HepG2 (cell line): Measurements from ENCODE around the gene TIMM9. TPM values are rescaled to one million over a fixed set of nuclear protein-coding genes. Genes with fewer than 3 reads are reported as not detected.

Experiments used
- BCL6 ChIP-seq: IDR thresholded peaks from 2 replicates; pipeline ENCODE4 v1.6.1; 2016; ENCODE audit warnings: missing genetic modification reagents, missing compliant biosample characterization
- CREBL2 ChIP-seq: sonication (generic); formaldehyde crosslinking; IDR thresholded peaks from 2 replicates; pipeline ENCODE4 v1.8.1; 2023; ENCODE audit warnings: missing genetic modification reagents, mild to moderate bottlenecking, borderline replicate concordance
- FIP1L1 ChIP-seq: fragments of 200-400 bp; formaldehyde crosslinking; IDR thresholded peaks from 2 replicates; pipeline ENCODE4 v1.6.1; 2018; ENCODE audit warnings: low read depth, mild to moderate bottlenecking, low read length, moderate library complexity, borderline replicate concordance; ENCODE audit not compliant: insufficient read depth
- HNF4G ChIP-seq, 2 experiments: sonication (generic) in 1 of 2; formaldehyde crosslinking in 1 of 2; IDR thresholded peaks; 2 replicates each; pipeline versions ENCODE4 v1.4.0 to v1.6.1; 2011 to 2020; ENCODE audit warnings: borderline replicate concordance in 2 of 2, low read depth in 2 of 2, mild to moderate bottlenecking in 2 of 2, low read length in 1 of 2, missing genetic modification reagents in 1 of 2, moderate library complexity in 1 of 2
- HNRNPLL ChIP-seq: fragments of 200-400 bp; formaldehyde crosslinking; IDR thresholded peaks from 2 replicates; pipeline ENCODE4 v1.6.1; 2017; ENCODE audit warnings: mild to moderate bottlenecking, low read depth, low read length; ENCODE audit not compliant: poor library complexity, severe bottlenecking
- IRF1 ChIP-seq: sonication (generic); formaldehyde crosslinking; IDR thresholded peaks from 2 replicates; pipeline ENCODE4 v1.4.0; 2020; ENCODE audit warnings: low read depth, mild to moderate bottlenecking, missing genetic modification reagents
- KMT2B ChIP-seq: IDR thresholded peaks from 2 replicates; pipeline ENCODE4 v1.6.1; 2016; ENCODE audit warnings: missing genetic modification reagents, missing compliant biosample characterization
- MIXL1 ChIP-seq: IDR thresholded peaks from 2 replicates; pipeline ENCODE4 v1.6.1; 2016
- NFYC ChIP-seq: IDR thresholded peaks from 2 replicates; pipeline ENCODE4 v1.6.1; 2016; ENCODE audit warnings: missing genetic modification reagents, missing compliant biosample characterization
- NR3C1 ChIP-seq: sonication (generic); formaldehyde crosslinking; IDR thresholded peaks from 2 replicates; pipeline ENCODE4 v1.4.0; 2020; ENCODE audit warnings: missing genetic modification reagents
- POLR2AphosphoS5 ChIP-seq: IDR thresholded peaks from 2 replicates; pipeline ENCODE4 v1.6.1; 2012; ENCODE audit warnings: low read depth, low read length
- SMYD3 ChIP-seq: sonication (generic); formaldehyde crosslinking; IDR thresholded peaks from 2 replicates; pipeline ENCODE4 v1.8.1; 2023; ENCODE audit warnings: mild to moderate bottlenecking, missing genetic modification reagents
- TRIM24 ChIP-seq: sonication (generic); formaldehyde crosslinking; IDR thresholded peaks from 2 replicates; pipeline ENCODE4 v1.8.0; 2022; ENCODE audit warnings: mild to moderate bottlenecking, missing genetic modification reagents
- TSC22D2 ChIP-seq: sonication (generic); formaldehyde crosslinking; IDR thresholded peaks from 2 replicates; pipeline ENCODE4 v1.5.1; 2020; ENCODE audit warnings: missing genetic modification reagents, mild to moderate bottlenecking, borderline replicate concordance
- ZC3H13 ChIP-seq: sonication (generic); formaldehyde crosslinking; IDR thresholded peaks from 2 replicates; pipeline ENCODE4 v1.8.1; 2023; ENCODE audit warnings: mild to moderate bottlenecking, missing genetic modification reagents, moderate library complexity
- ZNF430 ChIP-seq: sonication (generic); formaldehyde crosslinking; IDR thresholded peaks from 2 replicates; pipeline ENCODE4 v1.9.0; 2021; ENCODE audit warnings: mild to moderate bottlenecking, missing genetic modification reagents
- ZNF564 ChIP-seq: sonication (generic); formaldehyde crosslinking; IDR thresholded peaks from 2 replicates; pipeline ENCODE4 v1.8.1; 2023; ENCODE audit warnings: mild to moderate bottlenecking, missing genetic modification reagents
- ZNF770 ChIP-seq: sonication (generic); formaldehyde crosslinking; IDR thresholded peaks from 2 replicates; pipeline ENCODE4 v1.5.0; 2020; ENCODE audit warnings: mild to moderate bottlenecking, missing genetic modification reagents
- polyA plus RNA-seq, 8 experiments: library from polyadenylated mRNA; depleted of rRNA in 3 of 8; stranded (reverse) in 7 of 8; unstranded in 1 of 8; fragments of >200 nt; fragmentation: Illumina TruSeq in 4 of 8; extraction: Trizol in 4 of 8; gene quantifications; 2 replicates each; pipeline versions ENCODE4 v1.2.1 to v1.2.3, GENCODE V29; 2011 to 2016; ENCODE audit warnings: low read depth in 4 of 8, missing spikeins in 1 of 8, mixed read lengths in 1 of 8; ENCODE audit not compliant: insufficient read depth in 1 of 8
- total RNA-seq, 5 experiments: library from RNA; depleted of rRNA; stranded (reverse); fragments of >200 nt; fragmentation: Illumina TruSeq; extraction: Trizol; gene quantifications; 2 replicates each; pipeline ENCODE4 v1.2.3, GENCODE V29; 2016; ENCODE audit warnings: low read depth in 1 of 5
- TF ChIP-seq, protein P1 (sequence below): sonication (generic); formaldehyde crosslinking; IDR thresholded peaks from 2 replicates; pipeline ENCODE4 v1.4.0; 2020; ENCODE audit warnings: missing genetic modification reagents
- TF ChIP-seq, protein P2 (sequence below): sonication (generic); formaldehyde crosslinking; IDR thresholded peaks from 2 replicates; pipeline ENCODE4 v1.4.0; 2020; ENCODE audit warnings: low read depth, mild to moderate bottlenecking, missing genetic modification reagents
- TF ChIP-seq, protein P3 (sequence below): sonication (generic); formaldehyde crosslinking; IDR thresholded peaks from 2 replicates; pipeline ENCODE4 v1.5.1; 2020; ENCODE audit warnings: missing genetic modification reagents, mild to moderate bottlenecking, borderline replicate concordance
- TF ChIP-seq, protein P4 (sequence below): sonication (generic); formaldehyde crosslinking; IDR thresholded peaks from 2 replicates; pipeline ENCODE4 v1.4.0; 2020; ENCODE audit warnings: mild to moderate bottlenecking, missing genetic modification reagents

The TIMM9 gene
- total and polyA plus RNA-seq, 2 of the 13 experiments (the other 11 are each of a cell fraction or from before 2014, with no cell fraction given), result 30.5 to 42.5 TPM

GRCh38 chr14:58426670-58427280, 556 bp downstream of the TIMM9 start (continued):
- TF ChIP-seq, protein P1, sequence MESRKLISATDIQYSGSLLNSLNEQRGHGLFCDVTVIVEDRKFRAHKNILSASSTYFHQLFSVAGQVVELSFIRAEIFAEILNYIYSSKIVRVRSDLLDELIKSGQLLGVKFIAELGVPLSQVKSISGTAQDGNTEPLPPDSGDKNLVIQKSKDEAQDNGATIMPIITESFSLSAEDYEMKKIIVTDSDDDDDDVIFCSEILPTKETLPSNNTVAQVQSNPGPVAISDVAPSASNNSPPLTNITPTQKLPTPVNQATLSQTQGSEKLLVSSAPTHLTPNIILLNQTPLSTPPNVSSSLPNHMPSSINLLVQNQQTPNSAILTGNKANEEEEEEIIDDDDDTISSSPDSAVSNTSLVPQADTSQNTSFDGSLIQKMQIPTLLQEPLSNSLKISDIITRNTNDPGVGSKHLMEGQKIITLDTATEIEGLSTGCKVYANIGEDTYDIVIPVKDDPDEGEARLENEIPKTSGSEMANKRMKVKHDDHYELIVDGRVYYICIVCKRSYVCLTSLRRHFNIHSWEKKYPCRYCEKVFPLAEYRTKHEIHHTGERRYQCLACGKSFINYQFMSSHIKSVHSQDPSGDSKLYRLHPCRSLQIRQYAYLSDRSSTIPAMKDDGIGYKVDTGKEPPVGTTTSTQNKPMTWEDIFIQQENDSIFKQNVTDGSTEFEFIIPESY, result no peak
- TF ChIP-seq ZNF564 (peak; percentile 22; the same call in 1 of the 2 replicates), SMYD3 (CRISPR knock-in tag) (no peak), HNF4G (IDR thresholded peaks at IDR 0.05; ENCODE audit: borderline replicate concordance, low read depth, low read length) (no peak), HNF4G (CRISPR knock-in tag; IDR thresholded peaks at IDR 0.05; ENCODE audit: borderline replicate concordance, low read depth) (no peak), TSC22D2 (CRISPR knock-in tag) (no peak), CREBL2 (CRISPR knock-in tag) (no peak), NR3C1 (CRISPR knock-in tag) (no peak), TRIM24 (CRISPR knock-in tag) (no peak), KMT2B (CRISPR knock-in tag) (no peak), BCL6 (no peak), NFYC (CRISPR knock-in tag) (no peak), HNRNPLL (peak; percentile 48), FIP1L1 (no peak), POLR2AphosphoS5 (peak; percentile 73), ZC3H13 (CRISPR knock-in tag) (no peak), MIXL1 (CRISPR knock-in tag) (no peak), ZNF770 (CRISPR knock-in tag) (0 out of 2 replicates have a peak, but pooled peaks have one; percentile 35), ZNF430 (CRISPR knock-in tag) (peak; percentile 71; the same call in 1 of the 2 replicates), IRF1 (CRISPR knock-in tag) (no peak)
- TF ChIP-seq, protein P2, sequence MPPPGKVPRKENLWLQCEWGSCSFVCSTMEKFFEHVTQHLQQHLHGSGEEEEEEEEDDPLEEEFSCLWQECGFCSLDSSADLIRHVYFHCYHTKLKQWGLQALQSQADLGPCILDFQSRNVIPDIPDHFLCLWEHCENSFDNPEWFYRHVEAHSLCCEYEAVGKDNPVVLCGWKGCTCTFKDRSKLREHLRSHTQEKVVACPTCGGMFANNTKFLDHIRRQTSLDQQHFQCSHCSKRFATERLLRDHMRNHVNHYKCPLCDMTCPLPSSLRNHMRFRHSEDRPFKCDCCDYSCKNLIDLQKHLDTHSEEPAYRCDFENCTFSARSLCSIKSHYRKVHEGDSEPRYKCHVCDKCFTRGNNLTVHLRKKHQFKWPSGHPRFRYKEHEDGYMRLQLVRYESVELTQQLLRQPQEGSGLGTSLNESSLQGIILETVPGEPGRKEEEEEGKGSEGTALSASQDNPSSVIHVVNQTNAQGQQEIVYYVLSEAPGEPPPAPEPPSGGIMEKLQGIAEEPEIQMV (CRISPR knock-in tag), result no peak; the same call in 1 of the 2 replicates
- TF ChIP-seq, protein P3, sequence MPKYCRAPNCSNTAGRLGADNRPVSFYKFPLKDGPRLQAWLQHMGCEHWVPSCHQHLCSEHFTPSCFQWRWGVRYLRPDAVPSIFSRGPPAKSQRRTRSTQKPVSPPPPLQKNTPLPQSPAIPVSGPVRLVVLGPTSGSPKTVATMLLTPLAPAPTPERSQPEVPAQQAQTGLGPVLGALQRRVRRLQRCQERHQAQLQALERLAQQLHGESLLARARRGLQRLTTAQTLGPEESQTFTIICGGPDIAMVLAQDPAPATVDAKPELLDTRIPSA (CRISPR knock-in tag), result no peak
- TF ChIP-seq, protein P4, sequence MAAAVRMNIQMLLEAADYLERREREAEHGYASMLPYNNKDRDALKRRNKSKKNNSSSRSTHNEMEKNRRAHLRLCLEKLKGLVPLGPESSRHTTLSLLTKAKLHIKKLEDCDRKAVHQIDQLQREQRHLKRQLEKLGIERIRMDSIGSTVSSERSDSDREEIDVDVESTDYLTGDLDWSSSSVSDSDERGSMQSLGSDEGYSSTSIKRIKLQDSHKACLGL (CRISPR knock-in tag), result peak; percentile 93
